ENCODE results near the gene GPHN.
"Not testable (repeated sequence)": the region's sequence is repeated elsewhere in the genome, so short reads cannot be mapped to it uniquely, and the experiment has no call there.

Gene GPHN

DNA sequence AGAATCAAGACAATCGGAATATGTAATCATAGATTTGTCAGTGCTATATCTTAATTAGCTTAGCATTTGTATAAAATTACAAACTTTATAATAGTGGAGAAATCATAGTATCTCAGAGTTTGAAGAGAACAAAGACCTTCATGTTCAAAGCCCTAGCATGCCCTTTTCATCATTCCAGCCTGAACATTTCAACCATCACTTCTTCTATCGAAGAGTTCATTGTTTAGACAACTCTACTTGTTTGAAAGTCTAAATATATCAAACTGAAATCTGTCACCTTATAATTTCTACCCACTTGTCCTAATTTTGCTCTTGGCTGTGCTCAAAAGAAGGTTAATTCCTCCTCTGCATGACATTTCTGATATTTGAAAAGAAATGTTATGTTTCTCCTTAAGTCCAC is 325.9 kb downstream of the GPHN start:
- DNase-seq (ENCODE audit: low read depth): no peak
- TF ChIP-seq, protein P1, sequence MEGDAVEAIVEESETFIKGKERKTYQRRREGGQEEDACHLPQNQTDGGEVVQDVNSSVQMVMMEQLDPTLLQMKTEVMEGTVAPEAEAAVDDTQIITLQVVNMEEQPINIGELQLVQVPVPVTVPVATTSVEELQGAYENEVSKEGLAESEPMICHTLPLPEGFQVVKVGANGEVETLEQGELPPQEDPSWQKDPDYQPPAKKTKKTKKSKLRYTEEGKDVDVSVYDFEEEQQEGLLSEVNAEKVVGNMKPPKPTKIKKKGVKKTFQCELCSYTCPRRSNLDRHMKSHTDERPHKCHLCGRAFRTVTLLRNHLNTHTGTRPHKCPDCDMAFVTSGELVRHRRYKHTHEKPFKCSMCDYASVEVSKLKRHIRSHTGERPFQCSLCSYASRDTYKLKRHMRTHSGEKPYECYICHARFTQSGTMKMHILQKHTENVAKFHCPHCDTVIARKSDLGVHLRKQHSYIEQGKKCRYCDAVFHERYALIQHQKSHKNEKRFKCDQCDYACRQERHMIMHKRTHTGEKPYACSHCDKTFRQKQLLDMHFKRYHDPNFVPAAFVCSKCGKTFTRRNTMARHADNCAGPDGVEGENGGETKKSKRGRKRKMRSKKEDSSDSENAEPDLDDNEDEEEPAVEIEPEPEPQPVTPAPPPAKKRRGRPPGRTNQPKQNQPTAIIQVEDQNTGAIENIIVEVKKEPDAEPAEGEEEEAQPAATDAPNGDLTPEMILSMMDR (IDR thresholded peaks at IDR 0.05; ENCODE audit: insufficient read depth, low read depth, low read length, missing control alignments): no peak
- no peak overlapping the region for H3K4me3 ChIP-seq (ENCODE audit: low read depth, low read length)

DNA sequence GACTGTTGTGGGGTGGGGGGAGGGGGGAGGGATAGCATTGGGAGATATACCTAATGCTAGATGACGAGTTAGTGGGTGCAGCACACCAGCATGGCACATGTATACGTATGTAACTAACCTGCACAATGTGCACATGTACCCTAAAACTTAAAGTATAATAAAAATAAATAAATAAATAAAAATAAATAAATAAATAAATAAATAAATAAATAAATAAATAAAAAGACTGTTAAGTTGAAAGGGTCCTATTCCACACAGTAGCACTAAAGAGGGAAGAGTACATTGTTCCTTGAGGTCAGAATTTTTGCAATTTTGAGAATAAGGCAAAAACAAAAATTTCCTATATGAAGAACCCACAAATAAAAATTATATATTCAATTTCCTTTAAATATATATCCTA is 329.5 kb downstream of the GPHN start:
- H3K4me3 ChIP-seq (ENCODE audit: low read depth, low read length); DNase-seq (ENCODE audit: low read depth): not testable (repeated sequence)

DNA sequence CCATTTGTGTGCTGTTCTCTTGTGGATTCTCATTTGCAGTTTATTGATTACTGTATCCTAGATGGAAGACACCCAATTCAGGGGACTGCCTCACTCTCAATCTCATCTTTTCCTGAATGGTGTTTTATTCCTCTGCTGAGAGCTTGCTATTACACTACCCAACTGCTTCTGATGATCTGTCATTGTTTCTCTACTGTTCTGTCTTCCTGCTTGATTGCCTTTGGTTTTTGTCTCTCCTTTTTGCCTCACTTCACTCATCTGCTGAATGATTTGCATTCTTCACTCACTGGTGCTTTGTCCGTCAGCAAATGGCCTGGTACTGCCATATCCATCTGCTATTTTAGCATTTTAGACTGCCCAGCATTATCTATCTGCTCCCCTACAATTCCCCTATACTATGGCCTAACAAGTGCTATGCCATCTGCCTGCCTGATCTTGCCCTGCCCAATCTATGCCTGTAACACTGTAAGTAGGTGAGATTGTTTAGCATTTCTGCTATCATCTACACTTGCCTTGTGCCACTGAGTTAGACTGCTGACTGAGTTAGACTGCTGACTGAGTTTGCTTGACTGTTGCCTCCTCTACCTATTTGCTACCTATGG is 335.1 kb downstream of the GPHN start:
- TF ChIP-seq, protein P1 (IDR thresholded peaks at IDR 0.05; ENCODE audit: insufficient read depth, low read depth, low read length, missing control alignments): no peak
- no peak overlapping the region for H3K4me3 ChIP-seq (ENCODE audit: low read depth, low read length)
- no peak for DNase-seq (ENCODE audit: low read depth)

DNA sequence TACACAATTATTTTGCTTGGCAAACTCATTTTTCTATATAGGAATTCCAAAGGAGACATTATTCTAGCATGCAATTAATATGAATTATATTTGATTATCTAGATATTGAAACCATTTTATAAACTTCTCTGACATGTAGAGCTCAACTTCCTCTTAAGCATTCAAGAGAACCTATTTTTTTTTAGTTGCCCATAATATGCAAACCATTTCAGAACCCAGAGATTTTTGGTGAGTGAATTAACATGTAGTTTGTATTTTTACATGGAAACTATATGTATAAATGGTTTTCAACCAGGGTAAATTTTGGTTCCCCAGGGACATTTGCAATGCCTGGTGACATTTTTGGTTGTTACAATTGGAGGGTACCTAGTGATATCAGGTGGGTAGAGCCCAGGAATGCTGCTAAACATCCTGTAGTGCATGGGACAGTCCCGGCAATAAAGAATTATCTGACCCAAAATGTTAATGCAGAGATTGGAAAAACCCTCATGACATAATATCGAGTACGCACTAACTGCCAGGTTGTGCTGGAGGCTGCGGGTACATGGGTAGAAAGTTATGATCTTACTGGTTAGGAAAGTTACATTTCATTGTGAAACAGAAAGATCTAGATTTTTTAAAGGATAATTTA is 342.4 kb downstream of the GPHN start:
- TF ChIP-seq, protein P1 (IDR thresholded peaks at IDR 0.05; ENCODE audit: insufficient read depth, low read depth, low read length, missing control alignments): no peak
- no peak overlapping the region for H3K4me3 ChIP-seq (ENCODE audit: low read depth, low read length)
- DNase-seq (ENCODE audit: low read depth): no peak

DNA sequence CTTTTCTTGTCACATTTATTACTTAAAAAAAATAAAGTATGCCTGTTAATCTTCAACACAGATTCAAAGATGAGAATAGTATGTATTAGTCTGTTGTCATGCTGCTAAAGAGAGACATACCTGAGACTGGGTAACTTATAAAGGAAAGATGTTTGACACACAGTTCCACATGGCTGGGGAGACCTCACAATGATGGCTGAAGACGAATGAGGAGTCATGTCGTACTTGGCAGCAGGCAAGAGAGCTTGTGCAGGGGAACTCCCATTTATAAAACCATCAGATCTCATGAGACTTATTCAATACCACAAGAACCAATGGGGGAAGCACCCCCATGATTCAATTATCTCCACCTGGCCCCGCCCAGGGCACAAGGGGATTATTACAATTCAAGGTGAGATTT is 345.4 kb downstream of the GPHN start:
- TF ChIP-seq, protein P1 (IDR thresholded peaks at IDR 0.05; ENCODE audit: insufficient read depth, low read depth, low read length, missing control alignments): no peak
- DNase-seq (ENCODE audit: low read depth): no peak
- H3K4me3 ChIP-seq (ENCODE audit: low read depth, low read length): no peak overlapping the region

DNA sequence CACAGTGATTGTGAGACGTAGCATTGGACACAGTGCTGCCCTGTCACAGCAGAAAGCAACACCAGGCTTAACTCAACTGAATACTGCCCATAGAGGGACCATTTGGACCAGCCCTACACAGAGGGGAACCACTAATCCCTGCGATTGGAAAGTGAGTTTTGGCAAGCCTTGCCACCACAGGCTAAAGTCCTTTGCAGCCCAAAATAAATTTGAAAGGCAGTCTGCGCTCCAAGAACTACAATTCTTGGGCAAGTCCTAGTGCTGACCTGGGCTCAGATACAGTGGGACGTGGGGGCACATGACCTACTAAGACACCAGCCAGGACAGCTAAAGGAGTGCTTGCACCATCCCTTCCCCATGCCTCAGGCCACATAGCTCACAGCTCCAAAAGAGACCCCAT is 349.9 kb downstream of the GPHN start:
- TF ChIP-seq, protein P1 (IDR thresholded peaks at IDR 0.05; ENCODE audit: insufficient read depth, low read depth, low read length, missing control alignments): no peak
- no peak for DNase-seq (ENCODE audit: low read depth)
- H3K4me3 ChIP-seq (ENCODE audit: low read depth, low read length): no peak overlapping the region

DNA sequence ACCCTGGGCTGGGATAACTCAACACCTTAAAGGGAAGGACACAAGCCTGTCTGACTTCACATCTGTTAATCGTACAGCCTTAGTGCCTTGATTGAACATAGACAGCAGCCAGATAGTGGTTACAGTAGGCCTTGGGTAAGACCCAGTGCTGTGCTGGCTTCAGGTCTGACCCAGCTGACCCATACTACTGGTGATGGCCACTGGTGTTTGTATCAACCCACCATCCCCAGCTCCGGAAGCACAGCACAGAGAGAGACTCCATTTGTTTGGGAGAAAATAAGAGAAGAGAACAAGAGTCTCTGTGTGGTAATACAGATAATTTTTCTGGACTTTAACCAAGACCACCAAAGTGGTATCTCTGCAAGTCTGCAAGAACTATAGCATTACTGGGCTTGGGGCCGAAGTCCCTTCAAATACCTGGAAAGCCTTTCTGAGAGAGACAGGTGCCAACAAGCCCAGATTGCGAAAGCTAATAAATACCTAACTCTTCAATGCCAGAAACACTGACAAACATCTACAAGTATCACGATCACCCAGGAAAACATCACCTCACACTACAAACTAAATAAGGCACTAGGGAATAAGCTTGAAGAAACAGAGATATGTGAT is 351.2 kb downstream of the GPHN start:
- no peak overlapping the region for H3K4me3 ChIP-seq (ENCODE audit: low read depth, low read length)
- no peak for DNase-seq (ENCODE audit: low read depth)
- TF ChIP-seq, protein P1 (IDR thresholded peaks at IDR 0.05; ENCODE audit: insufficient read depth, low read depth, low read length, missing control alignments): no peak

All from GM12865 (cell line).